HT-29 (cell line): ENCODE data around the gene SLC41A3. TPM values are rescaled to one million over a fixed set of nuclear protein-coding genes. Genes with fewer than 3 reads are reported as not detected.
"Not testable (repeated sequence)": the region's sequence is repeated elsewhere in the genome, so short reads cannot be mapped to it uniquely, and the experiment has no call there.

ENCODE experiments used
- DNase-seq: peaks from one replicate; pipeline ENCODE4 v3.0.0-alpha.2; 2015; ENCODE audit warnings: low spot score
- small RNA-seq: library from RNA; depleted of rRNA; stranded (forward); fragments of <200 nt; gene quantifications from one replicate; pipeline ENCODE3, GENCODE V24; 2014
- total RNA-seq: library from RNA; depleted of rRNA; stranded (reverse); fragments of >200 nt; shearing (Covaris generic); gene quantifications from 2 replicates; pipeline ENCODE4 v1.2.3, GENCODE V29; 2014; rRNA removed

SLC41A3 gene
- total RNA-seq, 1 experiment from 2014 or later: 117 TPM

DNA sequence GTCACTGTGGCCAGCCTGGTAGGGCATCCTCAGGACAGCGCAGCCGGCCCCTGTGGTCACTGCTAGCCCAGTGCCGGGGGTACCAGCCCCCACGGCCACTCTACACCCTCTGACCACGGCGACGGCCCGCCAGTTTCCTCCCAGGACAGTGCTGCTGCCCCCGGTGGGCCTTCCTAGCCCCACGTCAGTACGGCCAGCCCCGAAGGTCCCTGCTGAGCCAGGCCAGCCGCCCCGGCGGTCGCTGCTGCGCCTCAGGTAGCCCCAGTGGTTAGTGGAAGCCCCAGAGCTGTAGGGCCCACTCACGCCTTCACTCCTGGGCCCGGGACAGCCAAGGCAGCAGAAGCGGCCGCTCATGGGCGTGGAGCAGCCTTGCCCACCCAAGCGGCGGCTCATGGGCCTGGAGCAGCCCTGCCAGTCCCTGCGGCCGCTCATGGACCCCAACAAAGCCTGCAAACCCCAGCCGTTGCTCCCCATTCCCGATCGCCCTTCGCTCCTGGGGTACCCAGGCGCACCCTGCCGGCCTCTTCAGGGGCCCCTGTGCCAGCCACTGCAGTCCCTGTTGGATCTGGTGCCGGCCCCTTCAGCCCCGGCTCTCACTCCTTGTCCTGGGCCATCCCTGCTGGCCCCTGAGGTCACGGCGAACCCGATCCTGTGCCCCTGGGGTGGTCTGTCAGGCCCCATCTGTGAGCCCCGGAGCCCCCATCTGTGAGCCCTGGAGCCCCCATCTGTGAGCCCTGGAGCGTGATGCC is 124.4 kb downstream of the SLC41A3 start:
- no peak for DNase-seq

DNA sequence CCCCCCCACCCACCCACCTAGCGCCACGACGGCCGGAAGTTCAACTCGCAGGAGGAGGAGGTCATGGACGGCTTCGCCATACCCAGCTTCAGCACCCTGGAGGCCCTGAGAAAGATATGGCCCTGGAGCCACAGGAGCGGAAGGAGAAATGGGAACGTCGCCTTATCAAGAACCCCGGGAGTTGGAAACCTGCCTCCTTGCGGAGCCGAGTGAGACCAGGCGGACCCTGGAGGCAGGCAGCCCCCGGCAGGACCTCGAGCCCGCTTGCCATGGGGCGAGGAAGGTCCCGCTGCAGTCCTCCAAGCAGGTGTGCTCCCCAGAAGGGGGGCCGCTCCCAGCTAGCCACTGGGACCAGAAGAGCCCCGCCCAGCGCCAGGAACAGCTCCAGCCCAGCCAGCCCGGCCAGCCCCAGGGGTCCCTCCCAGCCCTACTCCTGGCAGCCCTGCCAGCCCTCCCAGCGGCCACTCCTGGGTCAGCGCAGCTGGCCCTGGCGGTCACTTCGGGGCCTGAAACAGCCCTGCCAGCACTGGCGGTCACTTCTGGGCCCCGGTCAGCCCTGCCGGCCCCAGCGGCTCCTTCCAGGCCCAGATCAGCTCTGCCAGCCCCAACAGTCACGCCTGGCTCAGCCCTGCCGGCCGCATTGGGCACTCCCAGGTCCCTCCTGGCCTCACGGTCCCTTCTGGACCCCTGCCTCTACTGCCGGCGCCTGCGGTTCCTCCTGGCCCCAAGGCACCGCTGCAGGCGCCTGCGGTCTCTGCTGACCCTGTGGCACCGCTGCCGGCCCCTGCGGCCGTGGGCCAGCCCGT is 125.2 kb downstream of the SLC41A3 start:
- DNase-seq: no peak

DNA sequence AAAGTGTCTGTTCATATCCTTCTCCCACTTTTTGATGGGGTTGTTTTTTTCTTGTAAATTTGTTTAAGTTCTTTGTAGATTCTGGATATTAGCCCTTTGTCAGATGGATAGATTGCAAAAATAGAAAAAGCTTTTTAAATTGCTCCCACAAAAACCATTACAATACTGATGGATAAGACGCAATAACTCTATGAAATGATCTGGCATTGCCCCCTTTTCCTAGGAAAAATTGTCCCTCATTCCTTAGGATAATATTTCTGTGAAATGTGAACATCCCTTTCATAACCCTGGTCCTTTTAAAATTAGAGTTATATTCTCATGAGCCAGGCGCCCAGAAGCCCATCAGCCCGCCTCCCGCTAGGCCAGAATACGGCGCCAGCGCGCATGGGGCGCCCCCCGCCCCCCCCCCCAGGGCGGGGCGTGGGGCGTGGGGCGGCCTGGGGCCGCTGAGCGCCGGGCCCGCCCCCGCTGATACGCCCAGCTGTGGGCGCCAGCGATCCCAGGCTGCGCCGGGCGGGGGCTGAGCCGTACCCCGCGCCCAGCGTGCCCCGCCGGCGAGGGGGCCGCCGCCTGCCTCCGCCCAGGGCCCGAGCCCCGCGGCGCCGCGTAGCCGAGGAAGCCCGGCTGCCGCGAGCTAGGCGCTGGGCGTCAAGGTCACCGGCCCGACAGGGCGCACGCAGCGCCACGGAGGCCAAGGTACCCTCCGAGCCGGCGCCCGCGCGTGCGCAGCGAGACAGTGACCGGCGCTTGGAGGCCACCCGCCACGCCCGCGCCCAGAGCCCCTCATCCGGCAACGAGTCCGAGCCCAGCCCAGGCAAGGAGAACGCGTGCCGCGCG is 126.0 kb downstream of the SLC41A3 start:
- DNase-seq: no peak

- DNase-seq: not testable (repeated sequence)
Measured at GRCh38 chr3:125957020-125957419, 126.9 kb downstream of the SLC41A3 start.

Small RNAs within 50 kb of the gene (small RNA-seq; reads per million reads assigned to genes)
- gene AC092903.1: not detected

Other genes starting within 250 kb of the SLC41A3 start
- gene ROPN1B, start 114.9 kb downstream of the SLC41A3 start, total RNA-seq: 0.69 and 1.5 TPM in 2 replicates
- gene ALDH1L1, start 96.5 kb upstream of the SLC41A3 start, total RNA-seq: 4.9 and 7.4 TPM in 2 replicates